Upper lobe of right lung (tissue), 1 donor: ENCODE measurements around the gene CAMTA1. TPM values are rescaled to one million over a fixed set of nuclear protein-coding genes. Genes with fewer than 3 reads are reported as not detected.

Source experiments
- ATAC-seq: fragments of 200-7000 bp; cut with Tn5 transposase; one replicate; pipeline ENCODE4 v1.9.1; 2020; ENCODE audit warnings: mild to moderate bottlenecking, moderate library complexity
- DNase-seq: peaks from one replicate; pipeline ENCODE4 v3.0.0-alpha.2; 2020
- H3K27ac ChIP-seq: fragments of 200-600 bp; one replicate; pipeline ENCODE4 v1.8.0; 2022
- H3K27me3 ChIP-seq: fragments of 200-600 bp; one replicate; pipeline ENCODE4 v1.8.0; 2022; ENCODE audit warnings: mild to moderate bottlenecking
- H3K36me3 ChIP-seq: fragments of 200-600 bp; one replicate; pipeline ENCODE4 v1.8.0; 2022
- H3K4me1 ChIP-seq: fragments of 200-600 bp; one replicate; pipeline ENCODE4 v1.8.0; 2022
- H3K4me3 ChIP-seq: fragments of 200-600 bp; one replicate; pipeline ENCODE4 v1.8.0; 2022; ENCODE audit warnings: mild to moderate bottlenecking
- H3K9me3 ChIP-seq: fragments of 200-600 bp; one replicate; pipeline ENCODE4 v1.8.0; 2022
- CTCF ChIP-seq: fragments of 200-600 bp; IDR thresholded peaks from one replicate; pipeline ENCODE4 v1.8.0; 2022; ENCODE audit warnings: antibody characterized with exemption
- intact Hi-C: fragments of 100-400 bp; cut with DNase I; formaldehyde crosslinking; loops from one replicate; pipeline ENCODE4 v1.11.0; 2022
- total RNA-seq: library from RNA; stranded (reverse); fragmentation: NEBNext Ultra II Directional; extraction: Animal tissue kit (Norgen Biotek cat#: 25700); gene quantifications from one replicate; pipeline ENCODE4 v1.2.1, GENCODE V29; 2021
- donor health status: DM: no; HTN: yes; CAD: no; lungs with severe emphysema.

CAMTA1 gene
- total RNA-seq, 1 donor from 2014 or later, result 63.4 TPM

DNA sequence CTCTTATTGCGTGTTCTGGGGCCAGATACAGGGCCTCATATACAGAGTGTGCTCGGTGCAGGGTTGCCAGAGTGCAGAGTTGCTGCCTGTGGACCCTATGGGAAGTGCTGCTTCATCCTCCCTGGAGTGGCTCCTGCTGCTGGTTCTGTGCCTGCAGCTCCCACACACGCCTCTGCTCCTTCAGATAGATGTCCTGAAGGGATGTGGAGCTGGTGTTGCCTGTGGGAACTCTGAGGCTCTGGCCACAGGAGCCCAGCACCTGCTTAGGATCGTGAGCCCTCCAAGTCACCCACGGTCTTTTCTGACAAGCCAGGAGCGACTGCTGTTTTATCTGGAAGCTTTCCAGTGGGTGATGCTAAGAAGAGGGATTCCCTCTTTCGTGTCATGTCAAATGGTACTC is 120.5 kb downstream of the CAMTA1 start:
- intact Hi-C loops, result no loop called here
- H3K9me3 ChIP-seq, result no peaks in the 10 kb centered on the region
- no peak overlapping the region for H3K27ac ChIP-seq
- H3K4me1 ChIP-seq, result peaks cover 3% of the 10 kb centered on the region
- DNase-seq (no peak), ATAC-seq (no peak)
- no peak for TF ChIP-seq CTCF
- no peak overlapping the region for H3K4me3 ChIP-seq
- no peaks in the 10 kb centered on the region for H3K27me3 ChIP-seq
- no peaks in the 10 kb centered on the region for H3K36me3 ChIP-seq

- intact Hi-C loops, result no loop called here
- TF ChIP-seq CTCF, result no peak
- peaks cover 3% of the 10 kb centered on the region for H3K4me1 ChIP-seq
- DNase-seq (no peak), ATAC-seq (no peak)
- no peaks in the 10 kb centered on the region for H3K27me3 ChIP-seq
- H3K36me3 ChIP-seq, result no peaks in the 10 kb centered on the region
- no peaks in the 10 kb centered on the region for H3K9me3 ChIP-seq
- H3K27ac ChIP-seq, result no peak overlapping the region
- no peak overlapping the region for H3K4me3 ChIP-seq
These were observed 121.5 kb downstream of the CAMTA1 start for GRCh38 chr1:6906783-6907182.

GRCh38 chr1:6907201-6907600 is 121.9 kb downstream of the CAMTA1 start:
- no peak for DNase-seq
- intact Hi-C loops, result no loop called here
- Histone ChIP-seq H3K9me3 (no peaks in the 10 kb centered on the region), H3K36me3 (no peaks in the 10 kb centered on the region), H3K4me3 (no peak overlapping the region), H3K4me1 (peaks cover 3% of the 10 kb centered on the region), H3K27ac (no peak overlapping the region), H3K27me3 (no peaks in the 10 kb centered on the region)
- TF ChIP-seq CTCF, result no peak
- ATAC-seq, result no peak

DNA sequence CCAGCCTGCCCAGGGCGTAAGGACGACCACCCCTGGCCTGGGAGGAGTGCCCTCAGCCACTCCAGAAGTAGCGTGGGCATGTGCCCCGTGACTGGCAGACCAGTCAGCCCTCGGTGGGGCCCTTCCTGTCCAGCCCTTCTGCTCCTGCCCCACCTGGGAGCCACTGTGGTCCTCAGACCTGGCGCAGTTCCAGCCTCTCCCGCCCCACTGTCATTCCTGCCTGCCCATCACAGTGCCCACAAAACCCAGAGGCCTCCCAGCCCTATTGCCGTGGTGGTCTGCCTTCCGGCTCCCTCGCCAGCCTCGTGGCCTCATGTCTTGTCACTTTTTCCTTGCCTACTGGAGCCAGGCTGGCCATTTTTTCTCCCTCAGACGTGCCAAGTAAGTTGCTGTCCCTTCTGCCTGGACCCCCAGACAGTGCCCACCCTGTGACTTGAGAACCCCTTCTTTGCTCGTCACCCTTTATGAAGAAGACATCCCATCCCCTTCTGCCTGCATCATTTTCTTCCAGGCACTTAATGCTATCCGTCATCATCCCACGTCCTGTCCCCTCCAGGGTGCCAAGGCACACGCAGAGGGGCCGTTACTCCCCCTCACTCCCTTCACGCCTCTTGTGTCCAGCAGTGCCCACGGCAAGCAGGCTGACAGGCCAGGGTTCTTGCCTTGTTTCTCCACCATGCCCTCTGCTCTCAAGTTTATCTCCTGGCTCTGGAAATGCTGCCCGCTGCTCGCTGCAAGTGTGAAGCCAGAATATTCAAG is 122.6 kb downstream of the CAMTA1 start:
- ATAC-seq, result no peak
- peaks cover 3% of the 10 kb centered on the region for H3K4me1 ChIP-seq
- H3K9me3 ChIP-seq, result no peaks in the 10 kb centered on the region

GRCh38 chr1:6909401-6909800 is 124.1 kb downstream of the CAMTA1 start:
- ATAC-seq, result no peak
- intact Hi-C loops, result no loop called here
- Histone ChIP-seq H3K36me3 (no peaks in the 10 kb centered on the region), H3K9me3 (no peaks in the 10 kb centered on the region), H3K4me3 (no peak overlapping the region), H3K4me1 (peaks cover 3% of the 10 kb centered on the region), H3K27ac (no peak overlapping the region), H3K27me3 (peaks cover 4% of the 10 kb centered on the region)
- DNase-seq, result no peak
- TF ChIP-seq CTCF, result no peak

More for the DNA sequence above, 122.6 kb downstream of the CAMTA1 start:
- H3K4me3 ChIP-seq, result no peak overlapping the region
- no peaks in the 10 kb centered on the region for H3K27me3 ChIP-seq
- no peak for DNase-seq
- no peaks in the 10 kb centered on the region for H3K36me3 ChIP-seq
- intact Hi-C loops, result no loop called here
- TF ChIP-seq CTCF, result no peak
- no peak overlapping the region for H3K27ac ChIP-seq
